HG03280 (cell line): ENCODE data around the gene HBS1L.

Experiments
- ATAC-seq: cut with Tn5 transposase; IDR thresholded peaks from one replicate; pipeline ENCODE4 v1.9.1; 2021; ENCODE audit warnings: mild to moderate bottlenecking, moderate library complexity; ENCODE audit not compliant: unreplicated experiment

The HBS1L gene

DNA sequence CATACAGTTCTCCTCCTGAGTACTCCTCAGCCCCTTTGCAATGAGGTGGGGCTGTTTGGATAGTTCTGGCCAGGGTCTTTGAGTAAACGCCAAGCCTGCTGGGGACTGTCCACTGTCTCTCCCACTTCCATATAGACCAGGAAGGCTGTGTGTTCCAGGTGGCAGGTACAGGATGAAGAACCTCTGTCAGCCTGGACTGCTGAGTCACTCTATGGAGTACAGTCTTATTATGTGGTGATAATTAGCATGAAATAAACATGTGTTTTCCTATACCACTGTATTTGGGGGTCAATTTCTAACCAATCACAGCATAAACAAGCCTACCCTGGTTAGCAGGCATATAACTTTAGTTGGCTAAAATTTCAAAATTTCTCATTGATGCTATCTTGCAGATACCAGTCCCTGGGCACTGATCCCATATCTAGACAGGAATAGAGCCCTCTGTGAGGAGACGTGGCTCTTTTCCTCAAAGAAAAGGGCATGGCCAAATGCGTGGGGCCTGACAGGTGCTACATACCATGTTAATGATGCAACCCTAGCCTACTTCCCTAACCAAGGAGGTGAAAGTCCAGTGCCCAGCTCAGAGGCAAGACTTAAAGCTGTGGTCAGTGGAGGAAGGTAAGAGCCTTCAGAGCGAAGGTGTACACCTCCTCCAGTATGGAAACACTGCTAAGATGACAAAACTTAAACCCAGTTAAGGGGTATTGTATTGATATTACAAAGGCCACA lies 100.2 kb downstream of the HBS1L start:
- ATAC-seq: no peak

DNA sequence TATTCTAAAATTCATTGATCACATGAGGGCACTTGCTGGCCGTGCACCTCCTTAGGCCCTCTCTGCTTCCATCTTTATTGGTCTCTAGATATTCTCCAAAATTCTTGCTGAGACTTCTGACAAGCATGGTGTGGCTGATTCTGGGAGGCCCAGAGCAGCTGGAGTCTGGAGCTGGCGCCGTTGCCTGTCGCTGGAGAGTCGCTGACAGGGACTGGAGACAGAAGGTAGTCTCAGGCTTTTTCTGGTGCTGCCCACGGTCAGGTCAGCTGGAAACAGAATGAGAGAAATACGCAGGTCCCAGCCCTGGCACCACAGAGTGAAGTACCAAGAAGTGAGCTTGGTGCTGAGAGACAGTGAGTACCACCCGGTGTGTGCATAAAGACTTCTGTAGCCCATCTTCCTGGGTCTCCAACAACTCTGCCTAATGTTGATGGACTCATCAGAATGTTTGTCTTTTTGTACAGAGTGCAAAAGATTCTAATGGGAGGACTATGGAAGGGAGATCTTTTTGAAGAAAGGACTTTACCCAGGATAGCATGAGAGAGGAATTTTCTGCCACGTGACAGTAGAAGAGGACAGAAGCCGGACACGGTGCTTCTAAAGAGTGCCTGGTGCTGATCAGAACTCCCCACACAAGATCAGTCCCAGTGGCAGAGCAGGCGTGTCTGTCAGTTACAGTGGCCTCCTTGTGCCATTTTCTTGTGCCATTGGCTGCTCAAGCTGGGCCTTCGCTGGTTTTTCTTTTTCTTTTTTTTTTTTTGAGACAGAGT lies 102.9 kb downstream of the HBS1L start:
- no peak for ATAC-seq

GRCh38 chr6:134950482-134950881 lies 104.1 kb downstream of the HBS1L start:
- no peak for ATAC-seq

DNA sequence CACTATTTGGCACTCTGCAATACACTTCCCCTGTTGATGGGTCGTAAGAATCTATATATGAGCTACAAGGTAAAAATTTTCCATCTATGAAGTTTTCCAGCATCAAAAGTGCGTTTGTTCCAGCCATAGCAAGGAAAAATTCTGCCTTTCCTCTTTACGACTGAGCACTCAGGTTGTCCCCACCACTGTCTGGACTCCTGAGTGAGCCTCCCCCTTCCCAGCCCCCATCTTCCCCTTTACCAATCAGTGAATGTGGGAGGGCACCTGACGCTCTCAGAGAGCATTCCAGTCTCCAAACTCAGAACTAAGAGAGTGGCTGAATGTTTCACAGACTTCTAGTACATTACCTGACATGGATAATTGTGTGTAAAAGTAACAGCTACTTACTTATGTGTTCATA lies 104.7 kb downstream of the HBS1L start, which contains the start of gene ALDH8A1:
Gene ALDH8A1, minus strand, starts transcription at position 175 of the 400 bp plus-strand sequence. Its CDS starts 48 bp downstream, at position 127.
- ATAC-seq: no peak

- no peak for ATAC-seq
Measured at GRCh38 chr6:134948691-134949090, 105.9 kb downstream of the HBS1L start.

GRCh38 chr6:134948142-134948541 lies 106.5 kb downstream of the HBS1L start:
- no peak for ATAC-seq

DNA sequence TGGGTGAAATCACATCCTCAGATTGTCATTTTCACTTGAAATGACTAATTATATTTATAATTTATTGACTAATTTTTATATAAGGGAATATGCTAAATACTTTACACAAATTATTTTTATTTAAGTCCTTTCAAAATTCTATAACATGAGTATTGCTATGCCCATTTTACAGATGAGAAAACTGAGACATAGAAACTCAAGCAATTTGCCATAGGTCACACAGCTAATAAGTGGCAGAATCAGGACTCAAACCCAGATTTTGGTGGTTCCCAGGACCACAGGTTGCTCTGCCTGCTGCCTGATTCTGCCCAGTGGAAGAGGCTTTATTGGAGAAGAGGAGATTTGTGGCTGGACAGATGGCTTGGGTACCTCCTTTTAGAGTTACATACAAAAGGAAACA lies 109.6 kb downstream of the HBS1L start:
- ATAC-seq: no peak

GRCh38 chr6:134943522-134944111 lies 111.0 kb downstream of the HBS1L start:
- ATAC-seq: no peak

GRCh38 chr6:134938896-134939295 lies 115.7 kb downstream of the HBS1L start:
- ATAC-seq: no peak

DNA sequence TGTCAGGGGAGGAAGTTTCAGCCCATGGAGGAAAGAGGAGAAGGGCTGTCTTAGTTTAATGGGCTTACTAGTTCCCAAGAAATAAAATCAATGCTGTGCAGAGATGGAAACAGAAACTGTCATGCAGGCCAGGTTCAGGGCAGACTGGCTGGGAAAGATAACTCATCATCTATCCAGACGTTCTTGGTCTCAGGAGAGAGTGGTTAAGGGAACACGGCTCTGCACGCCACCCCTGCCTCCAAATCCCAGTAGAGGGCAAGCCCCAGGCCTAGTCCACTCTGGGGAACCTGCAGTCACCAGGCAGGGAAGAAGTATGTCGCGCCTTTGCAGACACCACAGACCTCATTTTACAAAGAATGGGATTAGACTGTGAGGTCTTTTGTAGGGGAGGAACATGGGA lies 117.2 kb downstream of the HBS1L start:
- ATAC-seq: no peak

DNA sequence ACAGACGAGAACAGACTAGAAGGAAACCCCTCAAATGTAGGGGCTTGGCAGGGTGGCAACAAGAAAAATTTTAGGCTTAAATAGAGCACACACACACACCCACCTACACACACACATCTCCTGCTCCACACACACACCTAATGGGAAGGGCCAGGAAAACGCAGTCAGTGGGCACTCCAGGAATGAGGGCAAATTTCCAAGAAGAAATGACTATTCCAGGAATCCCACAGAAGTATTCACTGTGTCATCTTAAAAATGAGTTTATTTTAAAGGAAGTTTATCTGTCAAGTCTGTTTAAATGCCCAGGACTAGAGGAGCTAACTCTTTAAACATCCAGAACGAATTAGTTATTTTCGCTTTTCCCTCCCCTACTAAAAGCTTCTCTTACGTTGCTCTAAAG lies 117.7 kb downstream of the HBS1L start:
- no peak for ATAC-seq

- no peak for ATAC-seq
Measured at GRCh38 chr6:134936476-134936875, 118.1 kb downstream of the HBS1L start.

GRCh38 chr6:134934793-134935485 lies 119.7 kb downstream of the HBS1L start:
- no peak for ATAC-seq

- no peak for ATAC-seq
Measured at GRCh38 chr6:134932535-134933470, 121.8 kb downstream of the HBS1L start.

DNA sequence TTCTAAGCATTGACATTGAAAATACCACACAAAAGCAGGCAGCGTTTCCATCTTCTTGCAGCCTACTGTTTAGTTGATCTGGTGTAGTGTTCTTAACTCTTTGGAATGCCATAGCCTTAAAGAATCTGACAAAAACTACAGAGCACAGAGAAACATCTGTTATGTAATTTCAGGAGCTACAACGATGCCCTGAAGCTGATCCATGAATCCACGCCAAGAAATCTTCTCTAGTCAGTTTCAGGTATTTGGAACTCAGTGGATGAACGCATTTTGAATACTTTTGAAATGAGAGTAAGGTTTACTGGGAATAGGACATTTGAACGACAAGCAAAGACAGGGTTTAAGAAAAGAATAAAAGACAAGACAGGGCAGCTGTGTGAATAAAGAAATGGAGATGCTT lies 122.5 kb downstream of the HBS1L start:
- no peak for ATAC-seq

GRCh38 chr6:134930463-134930862 lies 124.2 kb downstream of the HBS1L start:
- ATAC-seq: no peak

DNA sequence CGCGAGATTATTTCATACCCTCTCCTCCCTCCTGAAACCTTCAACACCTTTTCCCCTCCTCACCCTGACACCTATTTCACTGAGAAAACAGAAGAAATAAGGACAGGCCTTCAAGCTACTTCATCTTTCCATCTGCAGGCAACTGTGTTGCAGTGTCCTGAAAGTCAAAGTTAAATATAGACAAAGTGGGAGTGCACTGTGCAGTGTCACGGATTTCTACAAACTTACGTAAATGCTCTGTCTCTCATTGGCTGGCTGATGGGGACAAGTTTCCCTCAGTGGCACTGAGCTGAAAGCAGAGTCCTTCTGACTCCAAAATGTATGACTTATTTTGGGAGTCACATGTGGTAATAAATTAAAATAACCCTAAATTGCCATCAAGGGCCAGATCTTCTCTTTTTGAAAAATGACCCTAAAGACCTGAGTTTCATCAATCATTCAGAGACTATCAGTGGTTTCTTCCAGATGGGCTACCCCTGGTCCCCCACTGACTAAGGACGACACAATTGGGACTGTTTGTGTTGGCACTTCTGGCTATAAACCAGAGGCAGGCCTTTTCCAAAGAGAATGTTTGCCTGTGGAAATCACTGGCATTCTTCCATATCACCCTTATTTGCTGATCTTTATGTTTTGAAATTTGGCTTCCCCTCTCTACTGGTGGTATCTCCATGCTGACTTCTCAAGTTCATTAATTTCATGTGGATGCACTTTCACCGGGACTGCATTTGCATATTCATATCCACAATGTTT lies 126.3 kb downstream of the HBS1L start:
- no peak for ATAC-seq

GRCh38 chr6:134925800-134926199 lies 128.8 kb downstream of the HBS1L start:
- no peak for ATAC-seq

- no peak for ATAC-seq
Measured at GRCh38 chr6:134921721-134922261, 132.8 kb downstream of the HBS1L start.
